Measurements from ENCODE around the gene NQO2. TPM values are rescaled to one million over a fixed set of nuclear protein-coding genes. Genes with fewer than 3 reads are reported as not detected.

Gene NQO2
- total RNA-seq, 1 donor from 2014 or later, result 29.0 TPM

Other genes with a start within 250 kb of the NQO2 start
- gene MYLK4, start 249.0 kb upstream of the NQO2 start, total RNA-seq, result 0.52 and 1.0 TPM in 2 replicates
- 55.2 and 58.5 TPM in 2 replicates for gene WRNIP1, start 234.5 kb upstream of the NQO2 start, total RNA-seq
- 43.6 and 79.7 TPM in 2 replicates for gene SERPINB1, start 158.0 kb upstream of the NQO2 start, total RNA-seq
- gene SERPINB9, start 96.6 kb upstream of the NQO2 start, total RNA-seq, result 6.0 and 12.2 TPM in 2 replicates
- gene SERPINB6, start 28.3 kb upstream of the NQO2 start, total RNA-seq, result 113 and 137 TPM in 2 replicates
- gene RIPK1, start 68.6 kb downstream of the NQO2 start, total RNA-seq, result 30.0 and 48.9 TPM in 2 replicates
- gene BPHL, start 118.8 kb downstream of the NQO2 start, total RNA-seq, result 23.9 and 31.1 TPM in 2 replicates
- gene TUBB2A, start 157.7 kb downstream of the NQO2 start, total RNA-seq, result 75.8 and 193 TPM in 2 replicates
- 21.6 and 53.5 TPM in 2 replicates for gene TUBB2B, start 227.8 kb downstream of the NQO2 start, total RNA-seq